KBM-7 (cell line): ENCODE results near the gene PHLDA2.

ENCODE experiments used
- DNase-seq: peaks from one replicate; pipeline ENCODE4 v3.0.0-alpha.2; 2015
- in situ Hi-C: fragments of 300-500 bp; cut with MboI; formaldehyde crosslinking; loops from 2 replicates; pipeline ENCODE4 v1.14.3; 2020; ENCODE audit warnings: low sequenced_read_pairs, low pct_unique_long_range_greater_than_20kb, mixed read lengths

The PHLDA2 gene

GRCh38 chr11:2931771-2932738 is 2.8 kb upstream of the PHLDA2 start:
- in situ Hi-C loops, result no loop called here
- DNase-seq, result no peak

GRCh38 chr11:2931420-2931746 is 2.2 kb upstream of the PHLDA2 start:
- DNase-seq, result no peak
- in situ Hi-C loops, result no loop called here

- no peak for DNase-seq
Measured at GRCh38 chr11:2930704-2931419, 1.6 kb upstream of the PHLDA2 start.

DNA sequence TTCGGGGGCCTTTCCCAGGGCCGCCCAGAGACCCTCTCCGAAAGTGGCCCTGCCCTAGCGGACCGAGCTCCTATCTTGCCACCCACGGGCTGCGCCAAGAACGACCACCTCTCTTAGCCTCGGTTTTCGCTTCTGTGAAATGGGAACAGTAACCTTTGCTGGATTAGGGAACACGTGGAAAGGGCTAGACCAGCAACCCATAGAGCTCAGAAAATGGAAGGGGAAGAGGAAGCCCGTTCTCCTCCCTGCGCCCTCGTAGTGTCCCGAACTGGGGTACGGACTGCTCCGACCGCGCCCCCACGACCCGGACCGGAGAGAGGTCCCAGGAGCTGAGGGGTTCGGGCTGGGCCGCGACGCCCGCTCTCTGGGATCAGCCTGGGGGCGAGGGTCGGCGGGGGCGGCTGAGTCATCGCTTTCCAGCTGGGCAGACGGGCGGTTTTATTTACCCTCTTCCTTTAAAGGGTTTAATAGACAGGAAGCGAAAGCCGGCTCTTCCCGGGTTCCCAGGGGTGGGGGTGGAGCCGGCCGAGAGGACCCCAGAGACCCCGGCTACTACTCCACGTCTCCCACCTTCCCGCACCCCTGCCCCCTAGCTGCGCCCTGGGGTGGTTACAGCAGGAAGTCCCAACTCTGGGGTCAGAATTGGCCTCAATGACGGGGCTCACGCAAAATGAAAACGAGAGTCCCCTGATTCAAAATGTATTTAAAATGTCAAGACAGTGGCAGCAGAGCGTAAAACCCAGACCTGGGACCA is 907 bp upstream of the PHLDA2 start:
- no peak for DNase-seq
- in situ Hi-C loops, result no loop called here

More at GRCh38 chr11:2930704-2931419, 1.6 kb upstream of the PHLDA2 start:
- in situ Hi-C loops, result no loop called here

GRCh38 chr11:2929531-2929949 is 320 bp upstream of the PHLDA2 start:
- in situ Hi-C loops, result no loop called here
- no peak for DNase-seq

DNA sequence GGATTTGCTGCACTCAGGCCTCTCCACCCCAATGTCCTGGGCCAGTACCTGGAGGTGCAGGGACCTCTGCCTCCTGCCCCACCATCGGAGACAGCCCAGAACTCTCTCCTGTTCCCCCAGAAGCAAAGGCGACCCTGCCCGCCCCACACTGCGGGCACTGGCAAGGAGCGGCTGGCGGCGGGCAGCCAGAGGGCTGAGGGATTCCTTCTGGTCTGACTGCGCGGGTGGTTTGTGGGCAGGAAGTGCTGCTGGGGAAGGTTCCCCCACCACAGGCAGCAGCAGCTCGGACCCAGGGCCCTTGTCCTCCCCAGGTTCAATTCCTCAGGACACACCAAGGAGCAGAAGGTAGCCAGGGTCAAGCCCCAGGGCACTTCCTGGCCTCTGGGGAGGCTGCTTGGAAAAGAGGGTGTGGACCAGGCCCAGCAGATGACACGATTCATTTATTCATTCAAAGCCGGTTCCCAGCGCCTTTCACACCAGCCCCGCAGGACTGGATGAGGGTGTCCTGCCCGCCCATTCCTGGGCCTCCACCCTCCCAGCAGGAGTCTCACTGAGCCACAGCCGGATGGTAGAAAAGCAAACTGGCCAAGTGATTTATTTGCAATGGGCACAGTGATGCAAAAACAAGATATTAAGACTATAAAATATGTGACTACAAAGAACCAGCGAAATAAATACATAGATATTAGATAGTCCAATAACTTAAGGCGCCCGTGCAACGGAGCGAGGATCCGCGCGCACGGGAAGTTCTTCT is 1.2 kb downstream of the PHLDA2 start:
- DNase-seq, result no peak
- in situ Hi-C loops, result no loop called here

DNA sequence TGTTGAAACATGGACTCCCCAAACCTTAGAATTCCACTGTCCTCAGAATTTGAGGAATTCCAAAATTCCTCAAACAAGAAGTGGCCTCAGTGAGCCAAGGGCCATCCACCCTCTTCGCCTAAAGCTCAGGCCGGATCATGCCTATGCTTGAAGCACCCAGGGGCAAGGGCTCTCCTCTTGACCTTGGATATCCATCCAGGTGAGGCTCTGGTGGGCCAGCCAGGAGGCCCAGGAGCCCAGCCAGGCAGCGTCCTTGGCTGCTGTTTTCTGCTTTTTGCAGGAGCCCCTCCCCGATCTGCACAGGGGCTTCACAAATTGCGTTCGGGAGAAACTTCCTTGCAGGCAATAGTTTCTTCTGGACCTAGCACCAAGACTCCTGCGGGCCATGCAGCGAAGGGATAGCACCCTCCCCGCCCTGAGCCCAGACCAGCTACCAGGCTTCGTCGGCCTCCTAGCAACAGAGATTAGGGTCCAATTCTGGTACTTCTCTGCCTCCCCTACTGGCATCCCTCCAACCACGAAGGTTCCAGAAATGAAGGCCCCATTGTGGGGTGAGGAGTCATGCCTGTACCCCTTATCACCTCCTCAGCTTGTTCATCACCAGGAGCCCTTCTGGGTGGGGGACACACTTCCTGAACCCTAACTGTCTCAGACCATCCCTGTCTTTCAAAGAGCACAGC is 2.0 kb downstream of the PHLDA2 start:
- in situ Hi-C loops, result no loop called here
- no peak for DNase-seq

- in situ Hi-C loops, result no loop called here
Measured at GRCh38 chr11:2926611-2927051, 2.6 kb downstream of the PHLDA2 start.

DNA sequence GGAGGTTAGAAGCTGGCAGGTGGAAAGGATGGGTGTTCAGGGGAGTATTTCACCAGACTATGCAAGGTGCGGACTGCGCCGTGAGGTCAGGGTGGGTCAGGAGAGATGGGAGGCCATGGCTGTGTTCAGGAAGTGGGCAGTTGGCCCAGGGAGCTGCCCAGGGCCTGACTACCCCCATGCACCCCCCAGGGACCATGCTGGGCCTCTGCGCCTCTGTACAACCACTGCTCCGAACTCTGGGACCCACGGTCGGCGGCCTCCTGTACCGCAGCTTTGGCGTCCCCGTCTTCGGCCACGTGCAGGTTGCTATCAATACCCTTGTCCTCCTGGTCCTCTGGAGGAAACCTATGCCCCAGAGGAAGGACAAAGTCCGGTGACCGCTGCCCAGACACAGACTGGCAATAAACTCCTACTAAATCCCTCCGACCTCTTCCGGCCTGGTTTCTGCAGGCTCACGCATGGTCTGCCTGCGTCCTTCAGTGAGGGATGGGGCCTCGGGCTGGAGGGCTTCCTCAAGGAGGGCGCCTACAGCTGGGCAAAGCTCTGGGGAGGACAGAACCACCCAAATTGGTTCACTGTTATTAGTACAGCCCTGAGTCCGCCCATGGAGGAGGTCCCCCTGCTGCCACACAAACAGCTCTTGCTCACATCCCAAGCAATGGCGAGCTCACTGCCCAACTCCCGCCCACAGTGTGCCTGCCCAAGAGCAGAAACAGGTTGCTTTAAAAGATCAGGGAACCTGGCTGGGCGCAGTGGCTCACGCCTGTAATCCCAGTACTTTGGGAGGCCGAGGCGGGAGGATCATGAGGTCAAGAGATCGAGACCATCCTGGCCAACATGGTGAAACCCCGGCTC is 4.2 kb downstream of the PHLDA2 start:
- in situ Hi-C loops, result no loop called here
- DNase-seq, result no peak

More at GRCh38 chr11:2926611-2927051, 2.6 kb downstream of the PHLDA2 start:
- DNase-seq, result no peak

GRCh38 chr11:2924381-2924780 is 4.8 kb downstream of the PHLDA2 start:
- no peak for DNase-seq
- in situ Hi-C loops, result no loop called here

- DNase-seq, result no peak
- in situ Hi-C loops, result no loop called here
Measured at GRCh38 chr11:2923446-2924375, 5.5 kb downstream of the PHLDA2 start.

- in situ Hi-C loops, result no loop called here
- no peak for DNase-seq
Measured at GRCh38 chr11:2922655-2923054, 6.6 kb downstream of the PHLDA2 start.

- DNase-seq, result no peak
- in situ Hi-C loops, result no loop called here
Measured at GRCh38 chr11:2921742-2922493, 7.3 kb downstream of the PHLDA2 start.

- no peak for DNase-seq
- in situ Hi-C loops, result no loop called here
Measured at GRCh38 chr11:2921261-2921660, 8.0 kb downstream of the PHLDA2 start.

- in situ Hi-C loops, result no loop called here
- DNase-seq, result no peak
Measured at GRCh38 chr11:2920343-2920742, 8.9 kb downstream of the PHLDA2 start.

- DNase-seq, result no peak
- in situ Hi-C loops, result no loop called here
Measured at GRCh38 chr11:2919837-2920236, 9.4 kb downstream of the PHLDA2 start.
